PC-3 (cell line): ENCODE measurements around the gene ADRA2A. TPM values are rescaled to one million over a fixed set of nuclear protein-coding genes. Genes with fewer than 3 reads are reported as not detected.

Source experiments
- ATAC-seq: fragments of 200-7000 bp; cut with Tn5 transposase; 2 replicates; pipeline ENCODE4 v1.9.1; 2020; ENCODE audit warnings: mild to moderate bottlenecking, moderate library complexity
- BruUV-seq: library from RNA; stranded (reverse); fragments of 400-500 nt; replicated peaks from 2 replicates; lab custom pipeline; 2021; lab: Mats Ljungman, UMichigan
- CTCF ChIA-PET: fragments of 300-600 bp; sonication (Branson Sonifier 250); formaldehyde crosslinking; loops from one replicate; lab custom pipeline; 2022; ENCODE audit warnings: antibody characterized with exemption; lab: Charles Lee
- POLR2A ChIA-PET: fragments of 300-600 bp; sonication (Branson Sonifier 250); formaldehyde crosslinking; loops from one replicate; lab custom pipeline; 2022; ENCODE audit warnings: antibody characterized with exemption; ENCODE audit not compliant: unreplicated experiment; lab: Charles Lee
- DNase-seq: peaks from one replicate; pipeline ENCODE4 v3.0.0-alpha.2; 2015
- H2AFZ ChIP-seq: fragments of 300-600 bp; sonication (generic); 2 replicates; pipeline ENCODE4 v1.6.0; 2016; ENCODE audit warnings: antibody characterized with exemption, low read length
- H3F3A ChIP-seq: fragments of 300-600 bp; sonication (generic); one replicate; pipeline ENCODE4 v1.6.0; 2017; ENCODE audit warnings: antibody characterized with exemption, low read length, control low read depth, mild to moderate bottlenecking; ENCODE audit not compliant: unreplicated experiment
- H3K27ac ChIP-seq: fragments of 300-600 bp; sonication (generic); 2 replicates; pipeline ENCODE4 v1.5.1; 2016; ENCODE audit warnings: mild to moderate bottlenecking, low read length
- H3K27me3 ChIP-seq: fragments of 300-600 bp; sonication (generic); 2 replicates; pipeline ENCODE4 v1.6.1; 2016; ENCODE audit warnings: low read length, mixed read lengths
- H3K36me3 ChIP-seq: fragments of 300-600 bp; sonication (generic); 2 replicates; pipeline ENCODE4 v1.6.1; 2016; ENCODE audit warnings: low read depth, mixed run types, low read length, mixed read lengths
- H3K4me1 ChIP-seq: fragments of 300-600 bp; sonication (generic); 2 replicates; pipeline ENCODE4 v1.5.1; 2016; ENCODE audit warnings: low read length; ENCODE audit not compliant: insufficient read depth
- H3K4me2 ChIP-seq: fragments of 300-600 bp; sonication (generic); 2 replicates; pipeline ENCODE4 v1.6.0; 2016; ENCODE audit warnings: low read length
- H3K4me3 ChIP-seq: fragments of 300-600 bp; sonication (generic); 2 replicates; pipeline ENCODE4 v1.5.1; 2016; ENCODE audit warnings: mild to moderate bottlenecking, low read length, mixed read lengths
- H3K79me2 ChIP-seq: fragments of 300-600 bp; sonication (generic); 2 replicates; pipeline ENCODE4 v1.6.1; 2017; ENCODE audit warnings: low read length, mixed read lengths
- H3K9ac ChIP-seq: fragments of 300-600 bp; sonication (generic); 2 replicates; pipeline ENCODE4 v1.6.0; 2016; ENCODE audit warnings: mild to moderate bottlenecking, low read length
- H3K9me2 ChIP-seq: fragments of 300-600 bp; sonication (generic); replicated peaks from 2 replicates; pipeline ENCODE4 v1.6.1; 2016; ENCODE audit warnings: mixed run types, low read length, mixed read lengths
- H3K9me3 ChIP-seq: fragments of 300-600 bp; sonication (generic); 2 replicates; pipeline ENCODE4 v1.6.1; 2016; ENCODE audit warnings: low read length, mixed read lengths
- H4K20me1 ChIP-seq: fragments of 300-600 bp; sonication (generic); 2 replicates; pipeline ENCODE4 v1.6.1; 2016; ENCODE audit warnings: low read length, mixed read lengths
- EZH2 ChIP-seq: fragments of 300-600 bp; sonication (generic); IDR thresholded peaks from one replicate; pipeline ENCODE4 v1.6.1; 2017; ENCODE audit warnings: antibody characterized with exemption, mild to moderate bottlenecking, low read length; ENCODE audit not compliant: unreplicated experiment
- EZH2phosphoT487 ChIP-seq: fragments of 300-600 bp; sonication (generic); IDR thresholded peaks from 2 replicates; pipeline ENCODE4 v1.6.1; 2018; ENCODE audit warnings: mild to moderate bottlenecking, antibody characterized with exemption, low read length, borderline replicate concordance
- intact Hi-C: fragments of 100-400 bp; cut with micrococcal nuclease; formaldehyde crosslinking; loops from 2 replicates; pipeline ENCODE4 v1.9.0; 2023
- total RNA-seq: library from RNA; depleted of rRNA; stranded (reverse); fragments of >200 nt; gene quantifications from 2 replicates; pipeline ENCODE4 v1.2.3, GENCODE V29; 2014
- TF ChIP-seq, protein P1 (sequence below): fragments of 300-600 bp; sonication (generic); conservative IDR thresholded peaks from 2 replicates; pipeline ENCODE4 v1.5.1; 2017; ENCODE audit warnings: antibody characterized with exemption, low read depth, mild to moderate bottlenecking, low read length

ADRA2A gene
- total RNA-seq, 1 experiment from 2014 or later, result not detected

DNA sequence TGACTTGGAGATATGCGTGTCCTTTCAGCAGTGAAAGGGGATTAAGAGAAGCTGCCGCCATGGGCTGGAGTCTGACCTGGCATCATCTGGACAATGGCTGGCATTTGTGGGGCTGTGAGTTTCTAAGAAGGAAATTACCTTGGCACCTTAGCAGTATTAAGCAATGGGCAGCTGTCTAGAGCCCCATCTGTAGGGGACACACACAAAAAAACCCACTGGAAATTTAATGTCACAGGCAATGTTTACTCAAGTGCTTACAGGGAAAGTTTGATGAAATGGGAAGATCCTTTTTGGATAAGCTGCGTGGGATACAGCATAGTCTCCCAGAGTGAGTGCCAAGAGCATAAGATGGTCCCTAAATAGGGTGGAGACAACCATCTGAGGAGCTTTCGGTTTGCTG lies 25.0 kb downstream of the ADRA2A start:
- no peak for DNase-seq
- no TSS peak for BruUV-seq
- H3K4me3 ChIP-seq, result no peak overlapping the region
- H3F3A ChIP-seq, result no peaks in the 10 kb centered on the region
- H3K79me2 ChIP-seq, result no peaks in the 10 kb centered on the region
- H3K4me2 ChIP-seq, result no peak overlapping the region
- H3K9ac ChIP-seq, result no peak overlapping the region
- H3K27ac ChIP-seq, result no peak overlapping the region
- H2AFZ ChIP-seq, result no peak overlapping the region
- ATAC-seq, result no peak
- POLR2A ChIA-PET, result interaction anchor here (0.5 kb wide), 1 partner anchor 102 kb away, joined by 3 read pairs; no protein-coding TSS in a partner anchor
- no peaks in the 10 kb centered on the region for H3K4me1 ChIP-seq
- H3K9me2 ChIP-seq, result no peaks in the 10 kb centered on the region
- TF ChIP-seq, protein P1, sequence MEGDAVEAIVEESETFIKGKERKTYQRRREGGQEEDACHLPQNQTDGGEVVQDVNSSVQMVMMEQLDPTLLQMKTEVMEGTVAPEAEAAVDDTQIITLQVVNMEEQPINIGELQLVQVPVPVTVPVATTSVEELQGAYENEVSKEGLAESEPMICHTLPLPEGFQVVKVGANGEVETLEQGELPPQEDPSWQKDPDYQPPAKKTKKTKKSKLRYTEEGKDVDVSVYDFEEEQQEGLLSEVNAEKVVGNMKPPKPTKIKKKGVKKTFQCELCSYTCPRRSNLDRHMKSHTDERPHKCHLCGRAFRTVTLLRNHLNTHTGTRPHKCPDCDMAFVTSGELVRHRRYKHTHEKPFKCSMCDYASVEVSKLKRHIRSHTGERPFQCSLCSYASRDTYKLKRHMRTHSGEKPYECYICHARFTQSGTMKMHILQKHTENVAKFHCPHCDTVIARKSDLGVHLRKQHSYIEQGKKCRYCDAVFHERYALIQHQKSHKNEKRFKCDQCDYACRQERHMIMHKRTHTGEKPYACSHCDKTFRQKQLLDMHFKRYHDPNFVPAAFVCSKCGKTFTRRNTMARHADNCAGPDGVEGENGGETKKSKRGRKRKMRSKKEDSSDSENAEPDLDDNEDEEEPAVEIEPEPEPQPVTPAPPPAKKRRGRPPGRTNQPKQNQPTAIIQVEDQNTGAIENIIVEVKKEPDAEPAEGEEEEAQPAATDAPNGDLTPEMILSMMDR, result no peak
- TF ChIP-seq EZH2phosphoT487 (no peak), EZH2 (no peak)
- no peaks in the 10 kb centered on the region for H3K9me3 ChIP-seq
- no peaks in the 10 kb centered on the region for H3K36me3 ChIP-seq
- CTCF ChIA-PET, result no interaction called here
- H3K27me3 ChIP-seq, result peaks cover 19% of the 10 kb centered on the region; the same call in 1 of the 2 replicates
- intact Hi-C loops, result no loop called here
- no peaks in the 10 kb centered on the region for H4K20me1 ChIP-seq

DNA sequence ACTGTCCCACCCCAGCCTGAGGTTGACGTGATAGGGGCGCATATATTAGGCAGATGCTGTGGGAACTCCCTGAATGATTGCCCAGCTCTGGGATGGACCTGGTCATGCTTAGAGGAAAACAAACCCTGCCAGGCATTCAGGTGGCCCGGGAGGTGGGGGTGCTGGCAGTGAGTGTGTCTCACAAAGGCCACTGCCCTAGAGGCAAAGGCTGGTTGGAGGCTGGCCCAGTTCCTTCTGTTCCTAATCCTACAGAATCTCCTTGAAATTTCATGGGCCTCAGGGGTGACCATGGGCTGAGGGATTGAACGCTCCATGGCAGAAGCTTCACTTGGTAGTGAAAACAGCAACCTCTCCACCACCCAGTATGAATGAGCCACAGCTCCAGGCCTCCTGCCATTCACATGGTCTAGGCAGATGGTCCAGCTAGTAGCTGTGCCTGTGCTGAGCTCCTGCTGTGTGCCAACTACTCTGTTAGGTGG lies 25.6 kb downstream of the ADRA2A start:
- intact Hi-C loops, result no loop called here
- ATAC-seq (no peak), DNase-seq (no peak)
- CTCF ChIA-PET, result no interaction called here
- no peaks in the 10 kb centered on the region for H3K79me2 ChIP-seq
- no peak overlapping the region for H3K9ac ChIP-seq
- H2AFZ ChIP-seq, result no peak overlapping the region
- no peaks in the 10 kb centered on the region for H3K4me1 ChIP-seq
- BruUV-seq, result no TSS peak
- H3K9me2 ChIP-seq, result no peaks in the 10 kb centered on the region
- TF ChIP-seq EZH2phosphoT487 (no peak), EZH2 (no peak)
- TF ChIP-seq, protein P1, result no peak
- H3K27me3 ChIP-seq, result peaks cover 19% of the 10 kb centered on the region; the same call in 1 of the 2 replicates
- no peak overlapping the region for H3K4me3 ChIP-seq
- no peak overlapping the region for H3K27ac ChIP-seq
- no peaks in the 10 kb centered on the region for H3K9me3 ChIP-seq
- H3K36me3 ChIP-seq, result no peaks in the 10 kb centered on the region
- no peak overlapping the region for H3K4me2 ChIP-seq
- POLR2A ChIA-PET, result no interaction called here
- H3F3A ChIP-seq, result no peaks in the 10 kb centered on the region
- H4K20me1 ChIP-seq, result no peaks in the 10 kb centered on the region

DNA sequence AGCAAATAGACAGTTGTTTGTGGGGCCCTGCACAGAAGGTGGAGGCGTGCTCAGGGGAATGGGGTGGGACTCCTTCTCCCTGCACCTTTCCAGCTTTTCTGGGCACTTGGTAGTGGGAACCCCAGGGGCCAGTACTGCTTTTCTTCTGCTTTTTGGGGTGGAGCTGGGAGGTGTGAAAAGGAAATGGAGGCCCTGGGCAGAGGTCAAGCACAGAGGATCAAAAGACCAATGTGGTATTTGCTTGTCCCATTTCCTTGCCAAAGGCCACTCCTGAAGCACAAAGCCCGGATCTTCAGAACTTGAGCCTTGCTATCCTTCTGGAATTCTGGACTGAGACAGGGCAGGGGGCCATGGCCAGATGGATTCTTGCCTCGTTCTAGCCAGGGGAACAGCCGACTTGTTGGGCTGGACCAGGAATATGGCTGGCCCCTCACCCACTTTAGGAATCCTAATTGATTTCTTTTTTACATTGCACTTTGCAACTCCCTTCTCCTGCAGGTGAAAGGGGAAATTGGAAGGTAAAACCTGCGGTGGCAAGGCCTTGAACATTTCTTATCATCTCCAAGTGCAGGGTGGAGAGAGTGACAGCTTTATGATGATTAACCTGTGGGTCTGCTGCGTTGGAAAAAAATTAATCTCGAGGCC lies 26.5 kb downstream of the ADRA2A start:
- no peak for ATAC-seq
- no peak for TF ChIP-seq EZH2
- Histone ChIP-seq H3F3A (no peaks in the 10 kb centered on the region), H3K4me2 (no peak overlapping the region), H3K36me3 (no peaks in the 10 kb centered on the region), H3K9me3 (no peaks in the 10 kb centered on the region), H3K4me3 (no peak overlapping the region), H3K9ac (no peak overlapping the region), H4K20me1 (no peaks in the 10 kb centered on the region), H3K9me2 (no peaks in the 10 kb centered on the region), H3K27ac (no peak overlapping the region), H3K4me1 (no peaks in the 10 kb centered on the region), H3K79me2 (no peaks in the 10 kb centered on the region), H2AFZ (no peak overlapping the region), H3K27me3 (peaks cover 19% of the 10 kb centered on the region; the same call in 1 of the 2 replicates)
- no TSS peak for BruUV-seq
- intact Hi-C loops, result no loop called here
- no peak for DNase-seq
- POLR2A ChIA-PET, result no interaction called here
- CTCF ChIA-PET, result no interaction called here
